Stimulated activated CD4-positive, alpha-beta T cell treated with anti-CD3 and anti-CD28 coated beads, Interleukin-1b, Interleukin-23, amount 100 ng/mL, for 1 hour (primary cell): ENCODE measurements around the gene FAM83E.
"Not testable (repeated sequence)": the region's sequence is repeated elsewhere in the genome, so short reads cannot be mapped to it uniquely, and the experiment has no call there.

Experiments
- DNase-seq, 2 donors: peaks; one replicate each; pipeline ENCODE4 v3.0.0-alpha.2; 2020; ENCODE audit warnings: low read depth in 2 of 2

FAM83E gene

GRCh38 chr19:48641850-48642249, 27.0 kb upstream of the FAM83E start:
- no peak for DNase-seq

- DNase-seq, result no peak
Observed at GRCh38 chr19:48639483-48640375, 24.9 kb upstream of the FAM83E start.

- DNase-seq, result no peak
Observed at GRCh38 chr19:48638831-48639381, 24.0 kb upstream of the FAM83E start.

GRCh38 chr19:48637948-48638830, 23.3 kb upstream of the FAM83E start:
- peak in 1 of 2 donors; percentile 78 for DNase-seq

- DNase-seq, result peak; percentile 98 to 100
Observed at GRCh38 chr19:48637449-48637947, 22.6 kb upstream of the FAM83E start.

GRCh38 chr19:48636859-48637448, 22.1 kb upstream of the FAM83E start, which contains the start of gene DBP:
Gene DBP (minus strand): TSS chr19:48637379. CDS start chr19:48636994, 385 bp downstream.
- no peak for DNase-seq

- no peak for DNase-seq
Observed at GRCh38 chr19:48635966-48636858, 21.3 kb upstream of the FAM83E start.

GRCh38 chr19:48635263-48635965, 20.5 kb upstream of the FAM83E start:
- DNase-seq, result peak; percentile 42 to 59

- peak; percentile 78 to 90 for DNase-seq
Observed at GRCh38 chr19:48634424-48635262, 19.8 kb upstream of the FAM83E start.

GRCh38 chr19:48634036-48634342, 19.1 kb upstream of the FAM83E start:
- no peak for DNase-seq

- no peak for DNase-seq
Observed at GRCh38 chr19:48633148-48634035, 18.5 kb upstream of the FAM83E start.

GRCh38 chr19:48632692-48633147, 17.8 kb upstream of the FAM83E start:
- no peak for DNase-seq

GRCh38 chr19:48632286-48632685, 17.4 kb upstream of the FAM83E start:
- DNase-seq, result not testable (repeated sequence)

GRCh38 chr19:48631225-48631624, 16.3 kb upstream of the FAM83E start:
- no peak for DNase-seq

GRCh38 chr19:48630296-48631063, 15.6 kb upstream of the FAM83E start:
- no peak for DNase-seq

- DNase-seq, result no peak
Observed at GRCh38 chr19:48629599-48630295, 14.9 kb upstream of the FAM83E start.

- DNase-seq, result no peak
Observed at GRCh38 chr19:48629297-48629598, 14.4 kb upstream of the FAM83E start.
